ENCODE results near the gene CAP2. TPM values are rescaled to one million over a fixed set of nuclear protein-coding genes. Genes with fewer than 3 reads are reported as not detected.

The CAP2 gene
- total RNA-seq, 1 experiment from 2014 or later, result 7.2 TPM

DNA sequence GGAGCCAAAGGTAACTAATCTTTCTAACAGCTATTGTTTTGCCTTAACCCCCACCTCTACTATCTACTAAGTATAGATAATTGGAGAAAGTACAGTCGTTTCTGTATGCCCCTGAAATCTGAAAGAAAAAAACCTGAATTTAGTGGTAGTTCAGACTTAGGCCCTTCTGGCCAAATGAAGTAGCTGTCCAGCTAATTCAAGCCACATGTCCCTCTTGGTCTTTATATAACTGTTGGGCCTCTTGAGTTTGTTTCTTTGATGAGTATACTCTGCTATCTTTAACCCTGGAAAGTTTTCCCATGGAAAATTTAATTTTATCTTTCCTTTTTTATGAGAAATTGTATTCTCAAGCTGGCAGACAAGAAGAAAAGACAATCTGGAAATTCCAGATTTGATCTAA lies 133.7 kb downstream of the CAP2 start:
- TF ChIP-seq GABPB1 (CRISPR knock-in tag; IDR thresholded peaks at IDR 0.05) (no peak), ETV6 (CRISPR knock-in tag; IDR thresholded peaks at IDR 0.05) (no peak), SMAD3 (CRISPR knock-in tag; IDR thresholded peaks at IDR 0.05; ENCODE audit: borderline replicate concordance) (no peak), CREM (CRISPR knock-in tag; IDR thresholded peaks at IDR 0.05) (no peak), FOXK1 (CRISPR knock-in tag; IDR thresholded peaks at IDR 0.05) (no peak), ZNF317 (CRISPR knock-in tag; IDR thresholded peaks at IDR 0.05; ENCODE audit: borderline replicate concordance, low read depth) (no peak)
- TF ChIP-seq, protein P1, sequence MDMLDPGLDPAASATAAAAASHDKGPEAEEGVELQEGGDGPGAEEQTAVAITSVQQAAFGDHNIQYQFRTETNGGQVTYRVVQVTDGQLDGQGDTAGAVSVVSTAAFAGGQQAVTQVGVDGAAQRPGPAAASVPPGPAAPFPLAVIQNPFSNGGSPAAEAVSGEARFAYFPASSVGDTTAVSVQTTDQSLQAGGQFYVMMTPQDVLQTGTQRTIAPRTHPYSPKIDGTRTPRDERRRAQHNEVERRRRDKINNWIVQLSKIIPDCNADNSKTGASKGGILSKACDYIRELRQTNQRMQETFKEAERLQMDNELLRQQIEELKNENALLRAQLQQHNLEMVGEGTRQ (CRISPR knock-in tag; IDR thresholded peaks at IDR 0.05), result no peak
- TF ChIP-seq, protein P2, sequence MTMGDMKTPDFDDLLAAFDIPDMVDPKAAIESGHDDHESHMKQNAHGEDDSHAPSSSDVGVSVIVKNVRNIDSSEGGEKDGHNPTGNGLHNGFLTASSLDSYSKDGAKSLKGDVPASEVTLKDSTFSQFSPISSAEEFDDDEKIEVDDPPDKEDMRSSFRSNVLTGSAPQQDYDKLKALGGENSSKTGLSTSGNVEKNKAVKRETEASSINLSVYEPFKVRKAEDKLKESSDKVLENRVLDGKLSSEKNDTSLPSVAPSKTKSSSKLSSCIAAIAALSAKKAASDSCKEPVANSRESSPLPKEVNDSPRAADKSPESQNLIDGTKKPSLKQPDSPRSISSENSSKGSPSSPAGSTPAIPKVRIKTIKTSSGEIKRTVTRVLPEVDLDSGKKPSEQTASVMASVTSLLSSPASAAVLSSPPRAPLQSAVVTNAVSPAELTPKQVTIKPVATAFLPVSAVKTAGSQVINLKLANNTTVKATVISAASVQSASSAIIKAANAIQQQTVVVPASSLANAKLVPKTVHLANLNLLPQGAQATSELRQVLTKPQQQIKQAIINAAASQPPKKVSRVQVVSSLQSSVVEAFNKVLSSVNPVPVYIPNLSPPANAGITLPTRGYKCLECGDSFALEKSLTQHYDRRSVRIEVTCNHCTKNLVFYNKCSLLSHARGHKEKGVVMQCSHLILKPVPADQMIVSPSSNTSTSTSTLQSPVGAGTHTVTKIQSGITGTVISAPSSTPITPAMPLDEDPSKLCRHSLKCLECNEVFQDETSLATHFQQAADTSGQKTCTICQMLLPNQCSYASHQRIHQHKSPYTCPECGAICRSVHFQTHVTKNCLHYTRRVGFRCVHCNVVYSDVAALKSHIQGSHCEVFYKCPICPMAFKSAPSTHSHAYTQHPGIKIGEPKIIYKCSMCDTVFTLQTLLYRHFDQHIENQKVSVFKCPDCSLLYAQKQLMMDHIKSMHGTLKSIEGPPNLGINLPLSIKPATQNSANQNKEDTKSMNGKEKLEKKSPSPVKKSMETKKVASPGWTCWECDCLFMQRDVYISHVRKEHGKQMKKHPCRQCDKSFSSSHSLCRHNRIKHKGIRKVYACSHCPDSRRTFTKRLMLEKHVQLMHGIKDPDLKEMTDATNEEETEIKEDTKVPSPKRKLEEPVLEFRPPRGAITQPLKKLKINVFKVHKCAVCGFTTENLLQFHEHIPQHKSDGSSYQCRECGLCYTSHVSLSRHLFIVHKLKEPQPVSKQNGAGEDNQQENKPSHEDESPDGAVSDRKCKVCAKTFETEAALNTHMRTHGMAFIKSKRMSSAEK (CRISPR knock-in tag; IDR thresholded peaks at IDR 0.05; ENCODE audit: borderline replicate concordance), result no peak
- DNase-seq (ENCODE audit: low spot score), result no peak
- Mint-ChIP-seq H3K9me3 (peaks cover 7% of the 10 kb centered on the region), H3K27me3 (ENCODE audit: low read depth) (no peaks in the 10 kb centered on the region), H3K27ac (no peak overlapping the region), H3K4me3 (no peak overlapping the region), H3K4me1 (no peaks in the 10 kb centered on the region), H3K36me3 (peaks cover 3% of the 10 kb centered on the region)
- ATAC-seq, result no peak
- POLR2A ChIA-PET, result interaction anchor here (0.6 kb wide), 1 partner anchor 38 kb away, joined by 6 read pairs; no protein-coding TSS in a partner anchor
- CTCF ChIA-PET, result interaction anchor here (0.5 kb wide), 1 partner anchor 221 kb away, joined by 4 read pairs; no protein-coding TSS in a partner anchor

DNA sequence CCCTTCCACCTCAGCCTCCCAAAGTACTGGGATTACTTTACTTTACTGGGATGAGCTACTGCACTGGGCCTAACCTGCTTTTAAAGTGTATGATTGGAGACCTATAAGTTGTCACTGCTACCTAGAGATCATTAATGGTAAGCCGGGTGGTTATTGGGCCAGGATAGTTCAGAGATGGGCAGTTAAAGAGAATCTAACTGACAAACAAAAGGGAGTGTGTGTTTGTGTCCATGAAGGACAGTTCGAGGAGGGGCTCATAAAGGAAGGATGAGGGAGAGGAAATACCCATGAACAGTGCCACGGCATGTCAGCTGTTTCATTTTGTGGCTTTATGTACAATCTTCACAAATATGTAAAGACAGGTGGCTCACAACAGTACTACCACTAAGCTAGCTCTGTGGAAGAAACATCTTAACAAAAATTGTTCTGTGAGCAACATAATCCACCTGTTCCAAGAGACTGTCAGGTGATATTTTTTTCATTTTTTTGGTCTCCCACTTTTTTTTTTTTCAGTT lies 137.0 kb downstream of the CAP2 start:
- peaks cover 2% of the 10 kb centered on the region for H3K36me3 Mint-ChIP-seq
- ChIA-PET POLR2A (interaction anchor here (0.6 kb wide), 1 partner anchor 126 kb away, joined by 7 read pairs; no protein-coding TSS in a partner anchor), CTCF (no interaction called here)

More for the DNA sequence above, 137.0 kb downstream of the CAP2 start:
- H3K4me3 Mint-ChIP-seq, result no peak overlapping the region
- no peak for TF ChIP-seq TEAD1 (CRISPR knock-in tag; IDR thresholded peaks at IDR 0.05)
- TF ChIP-seq, protein P3, sequence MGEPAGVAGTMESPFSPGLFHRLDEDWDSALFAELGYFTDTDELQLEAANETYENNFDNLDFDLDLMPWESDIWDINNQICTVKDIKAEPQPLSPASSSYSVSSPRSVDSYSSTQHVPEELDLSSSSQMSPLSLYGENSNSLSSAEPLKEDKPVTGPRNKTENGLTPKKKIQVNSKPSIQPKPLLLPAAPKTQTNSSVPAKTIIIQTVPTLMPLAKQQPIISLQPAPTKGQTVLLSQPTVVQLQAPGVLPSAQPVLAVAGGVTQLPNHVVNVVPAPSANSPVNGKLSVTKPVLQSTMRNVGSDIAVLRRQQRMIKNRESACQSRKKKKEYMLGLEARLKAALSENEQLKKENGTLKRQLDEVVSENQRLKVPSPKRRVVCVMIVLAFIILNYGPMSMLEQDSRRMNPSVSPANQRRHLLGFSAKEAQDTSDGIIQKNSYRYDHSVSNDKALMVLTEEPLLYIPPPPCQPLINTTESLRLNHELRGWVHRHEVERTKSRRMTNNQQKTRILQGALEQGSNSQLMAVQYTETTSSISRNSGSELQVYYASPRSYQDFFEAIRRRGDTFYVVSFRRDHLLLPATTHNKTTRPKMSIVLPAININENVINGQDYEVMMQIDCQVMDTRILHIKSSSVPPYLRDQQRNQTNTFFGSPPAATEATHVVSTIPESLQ (CRISPR knock-in tag; IDR thresholded peaks at IDR 0.05), result no peak
- TF ChIP-seq TEAD4 (CRISPR knock-in tag; IDR thresholded peaks at IDR 0.05), result no peak
- TF ChIP-seq, protein P4, sequence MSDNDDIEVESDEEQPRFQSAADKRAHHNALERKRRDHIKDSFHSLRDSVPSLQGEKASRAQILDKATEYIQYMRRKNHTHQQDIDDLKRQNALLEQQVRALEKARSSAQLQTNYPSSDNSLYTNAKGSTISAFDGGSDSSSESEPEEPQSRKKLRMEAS (CRISPR knock-in tag; IDR thresholded peaks at IDR 0.05), result no peak
- no peak for TF ChIP-seq GABPB1 (CRISPR knock-in tag; IDR thresholded peaks at IDR 0.05)
- TF ChIP-seq, protein P5, sequence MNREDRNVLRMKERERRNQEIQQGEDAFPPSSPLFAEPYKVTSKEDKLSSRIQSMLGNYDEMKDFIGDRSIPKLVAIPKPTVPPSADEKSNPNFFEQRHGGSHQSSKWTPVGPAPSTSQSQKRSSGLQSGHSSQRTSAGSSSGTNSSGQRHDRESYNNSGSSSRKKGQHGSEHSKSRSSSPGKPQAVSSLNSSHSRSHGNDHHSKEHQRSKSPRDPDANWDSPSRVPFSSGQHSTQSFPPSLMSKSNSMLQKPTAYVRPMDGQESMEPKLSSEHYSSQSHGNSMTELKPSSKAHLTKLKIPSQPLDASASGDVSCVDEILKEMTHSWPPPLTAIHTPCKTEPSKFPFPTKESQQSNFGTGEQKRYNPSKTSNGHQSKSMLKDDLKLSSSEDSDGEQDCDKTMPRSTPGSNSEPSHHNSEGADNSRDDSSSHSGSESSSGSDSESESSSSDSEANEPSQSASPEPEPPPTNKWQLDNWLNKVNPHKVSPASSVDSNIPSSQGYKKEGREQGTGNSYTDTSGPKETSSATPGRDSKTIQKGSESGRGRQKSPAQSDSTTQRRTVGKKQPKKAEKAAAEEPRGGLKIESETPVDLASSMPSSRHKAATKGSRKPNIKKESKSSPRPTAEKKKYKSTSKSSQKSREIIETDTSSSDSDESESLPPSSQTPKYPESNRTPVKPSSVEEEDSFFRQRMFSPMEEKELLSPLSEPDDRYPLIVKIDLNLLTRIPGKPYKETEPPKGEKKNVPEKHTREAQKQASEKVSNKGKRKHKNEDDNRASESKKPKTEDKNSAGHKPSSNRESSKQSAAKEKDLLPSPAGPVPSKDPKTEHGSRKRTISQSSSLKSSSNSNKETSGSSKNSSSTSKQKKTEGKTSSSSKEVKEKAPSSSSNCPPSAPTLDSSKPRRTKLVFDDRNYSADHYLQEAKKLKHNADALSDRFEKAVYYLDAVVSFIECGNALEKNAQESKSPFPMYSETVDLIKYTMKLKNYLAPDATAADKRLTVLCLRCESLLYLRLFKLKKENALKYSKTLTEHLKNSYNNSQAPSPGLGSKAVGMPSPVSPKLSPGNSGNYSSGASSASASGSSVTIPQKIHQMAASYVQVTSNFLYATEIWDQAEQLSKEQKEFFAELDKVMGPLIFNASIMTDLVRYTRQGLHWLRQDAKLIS (CRISPR knock-in tag; IDR thresholded peaks at IDR 0.05; ENCODE audit: borderline replicate concordance), result no peak
- TF ChIP-seq, protein P6, sequence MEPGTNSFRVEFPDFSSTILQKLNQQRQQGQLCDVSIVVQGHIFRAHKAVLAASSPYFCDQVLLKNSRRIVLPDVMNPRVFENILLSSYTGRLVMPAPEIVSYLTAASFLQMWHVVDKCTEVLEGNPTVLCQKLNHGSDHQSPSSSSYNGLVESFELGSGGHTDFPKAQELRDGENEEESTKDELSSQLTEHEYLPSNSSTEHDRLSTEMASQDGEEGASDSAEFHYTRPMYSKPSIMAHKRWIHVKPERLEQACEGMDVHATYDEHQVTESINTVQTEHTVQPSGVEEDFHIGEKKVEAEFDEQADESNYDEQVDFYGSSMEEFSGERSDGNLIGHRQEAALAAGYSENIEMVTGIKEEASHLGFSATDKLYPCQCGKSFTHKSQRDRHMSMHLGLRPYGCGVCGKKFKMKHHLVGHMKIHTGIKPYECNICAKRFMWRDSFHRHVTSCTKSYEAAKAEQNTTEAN (CRISPR knock-in tag; IDR thresholded peaks at IDR 0.05), result no peak
- TF ChIP-seq, protein P7, sequence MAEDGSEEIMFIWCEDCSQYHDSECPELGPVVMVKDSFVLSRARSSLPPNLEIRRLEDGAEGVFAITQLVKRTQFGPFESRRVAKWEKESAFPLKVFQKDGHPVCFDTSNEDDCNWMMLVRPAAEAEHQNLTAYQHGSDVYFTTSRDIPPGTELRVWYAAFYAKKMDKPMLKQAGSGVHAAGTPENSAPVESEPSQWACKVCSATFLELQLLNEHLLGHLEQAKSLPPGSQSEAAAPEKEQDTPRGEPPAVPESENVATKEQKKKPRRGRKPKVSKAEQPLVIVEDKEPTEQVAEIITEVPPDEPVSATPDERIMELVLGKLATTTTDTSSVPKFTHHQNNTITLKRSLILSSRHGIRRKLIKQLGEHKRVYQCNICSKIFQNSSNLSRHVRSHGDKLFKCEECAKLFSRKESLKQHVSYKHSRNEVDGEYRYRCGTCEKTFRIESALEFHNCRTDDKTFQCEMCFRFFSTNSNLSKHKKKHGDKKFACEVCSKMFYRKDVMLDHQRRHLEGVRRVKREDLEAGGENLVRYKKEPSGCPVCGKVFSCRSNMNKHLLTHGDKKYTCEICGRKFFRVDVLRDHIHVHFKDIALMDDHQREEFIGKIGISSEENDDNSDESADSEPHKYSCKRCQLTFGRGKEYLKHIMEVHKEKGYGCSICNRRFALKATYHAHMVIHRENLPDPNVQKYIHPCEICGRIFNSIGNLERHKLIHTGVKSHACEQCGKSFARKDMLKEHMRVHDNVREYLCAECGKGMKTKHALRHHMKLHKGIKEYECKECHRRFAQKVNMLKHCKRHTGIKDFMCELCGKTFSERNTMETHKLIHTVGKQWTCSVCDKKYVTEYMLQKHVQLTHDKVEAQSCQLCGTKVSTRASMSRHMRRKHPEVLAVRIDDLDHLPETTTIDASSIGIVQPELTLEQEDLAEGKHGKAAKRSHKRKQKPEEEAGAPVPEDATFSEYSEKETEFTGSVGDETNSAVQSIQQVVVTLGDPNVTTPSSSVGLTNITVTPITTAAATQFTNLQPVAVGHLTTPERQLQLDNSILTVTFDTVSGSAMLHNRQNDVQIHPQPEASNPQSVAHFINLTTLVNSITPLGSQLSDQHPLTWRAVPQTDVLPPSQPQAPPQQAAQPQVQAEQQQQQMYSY (CRISPR knock-in tag; IDR thresholded peaks at IDR 0.05), result no peak
- no peak for TF ChIP-seq ZNF317 (CRISPR knock-in tag; IDR thresholded peaks at IDR 0.05; ENCODE audit: borderline replicate concordance, low read depth)
- TF ChIP-seq TCF7 (CRISPR knock-in tag; IDR thresholded peaks at IDR 0.05; ENCODE audit: low read depth), result no peak
- ATAC-seq, result no peak
- no peak overlapping the region for H3K27ac Mint-ChIP-seq
- H3K27me3 Mint-ChIP-seq (ENCODE audit: low read depth), result no peaks in the 10 kb centered on the region
- H3K4me1 Mint-ChIP-seq, result no peaks in the 10 kb centered on the region
- H3K9me3 Mint-ChIP-seq, result peaks cover 3% of the 10 kb centered on the region
- no peak for DNase-seq (ENCODE audit: low spot score)
